HepG2 (cell line): ENCODE data around the gene ELP5. TPM values are rescaled to one million over a fixed set of nuclear protein-coding genes. Genes with fewer than 3 reads are reported as not detected.

Source experiments
- ATAC-seq: fragments of 200-7000 bp; cut with Tn5 transposase; 3 replicates; pipeline ENCODE4 v1.9.1; 2020; ENCODE audit warnings: mild to moderate bottlenecking, moderate library complexity
- BruUV-seq: library from RNA; stranded (reverse); fragments of 400-500 nt; replicated peaks from 2 replicates; lab custom pipeline; 2021; lab: Mats Ljungman, UMichigan
- CTCF ChIA-PET: fragments of 300-600 bp; formaldehyde crosslinking; extraction: SDS; loops from one replicate; lab custom pipeline; 2021; ENCODE audit warnings: low total read pairs, inconsistent platforms, low intra/inter-chr PET ratio; lab: Yijun Ruan, JAX
- POLR2A ChIA-PET: fragments of 350-600 bp; sonication (Branson Sonifier 250); formaldehyde crosslinking; loops from one replicate; lab custom pipeline; 2020; ENCODE audit warnings: antibody characterized with exemption, inconsistent platforms; lab: Yijun Ruan, JAX
- DNase-seq: peaks from one replicate; pipeline ENCODE4 v3.0.0-alpha.2; 2015; ENCODE audit warnings: low spot score
- FAIRE-seq: peaks from 3 replicates; lab custom pipeline; 2011; peaks lifted over from hg19 to GRCh38; lab: Jason Lieb, UNC
- H2AFZ ChIP-seq: one replicate; pipeline ENCODE4 v1.6.1; 2011; ENCODE audit warnings: low read length, inconsistent platforms
- H3K27ac ChIP-seq: fragments of 300-600 bp; 3 replicates; pipeline ENCODE4 v1.8.0; 2011; ENCODE audit warnings: mixed run types, mild to moderate bottlenecking, mixed read lengths, low read length, inconsistent platforms; ENCODE audit not compliant: insufficient read depth; ENCODE audit errors: extremely low read length
- H3K27me3 ChIP-seq, 2 experiments: fragments of 200-600 bp in 1 of 2; 2 replicates in 1 of 2; 3 replicates in 1 of 2; pipeline versions ENCODE4 v1.6.0 to v1.8.0; 2011; ENCODE audit warnings: low read length in 2 of 2, mild to moderate bottlenecking in 2 of 2, moderate library complexity in 2 of 2, inconsistent platforms in 1 of 2; ENCODE audit not compliant: insufficient read depth in 2 of 2, control insufficient read depth in 1 of 2
- H3K36me3 ChIP-seq, 2 experiments: fragments of 200-600 bp in 1 of 2; replicated peaks in 1 of 2; 2 replicates in 1 of 2; 3 replicates in 1 of 2; pipeline versions ENCODE4 v1.5.1 to v1.8.0; 2011; ENCODE audit warnings: low read length in 2 of 2, inconsistent platforms in 1 of 2; ENCODE audit not compliant: insufficient read depth in 2 of 2, control insufficient read depth in 1 of 2
- H3K4me1 ChIP-seq: 2 replicates; pipeline ENCODE4 v1.5.1; 2012; ENCODE audit warnings: low read length, inconsistent platforms; ENCODE audit not compliant: insufficient read depth
- H3K4me2 ChIP-seq: 2 replicates; pipeline ENCODE4 v1.6.0; 2011; ENCODE audit warnings: low read depth, low read length, inconsistent platforms
- H3K4me3 ChIP-seq, 3 experiments: fragments of 200-600 bp in 1 of 3; sonication (generic), shearing (Covaris generic) in 1 of 3; replicated peaks in 1 of 3; 2 replicates each; pipeline ENCODE4 v1.5.1; 2011 to 2016; ENCODE audit warnings: low read length in 3 of 3, inconsistent platforms in 2 of 3, low read depth in 2 of 3, mild to moderate bottlenecking in 2 of 3, control low read depth in 1 of 3, mixed read lengths in 1 of 3; ENCODE audit not compliant: insufficient read depth in 1 of 3
- H3K79me2 ChIP-seq: one replicate; pipeline ENCODE4 v1.6.1; 2011; ENCODE audit warnings: low read length, inconsistent platforms; ENCODE audit not compliant: insufficient read depth
- H3K9ac ChIP-seq: 2 replicates; pipeline ENCODE4 v1.6.0; 2011; ENCODE audit warnings: mild to moderate bottlenecking, low read depth, low read length, inconsistent platforms; ENCODE audit not compliant: insufficient read depth
- H3K9me3 ChIP-seq: 2 replicates; pipeline ENCODE4 v1.5.1; 2012; ENCODE audit warnings: mild to moderate bottlenecking, low read length
- H4K20me1 ChIP-seq: 2 replicates; pipeline ENCODE4 v1.6.0; 2011; ENCODE audit warnings: inconsistent platforms, mild to moderate bottlenecking, low read length, moderate library complexity; ENCODE audit not compliant: insufficient read depth
- ATF7-NPFF ChIP-seq: sonication (generic); formaldehyde crosslinking; IDR thresholded peaks from 2 replicates; pipeline ENCODE4 v1.8.1; 2023; ENCODE audit warnings: mild to moderate bottlenecking, low read depth, missing genetic modification reagents, moderate library complexity
- FOSL1 ChIP-seq: sonication (generic); formaldehyde crosslinking; IDR thresholded peaks from 2 replicates; pipeline ENCODE4 v1.9.0; 2021; ENCODE audit warnings: missing genetic modification reagents, borderline replicate concordance
- GZF1 ChIP-seq: sonication (generic); formaldehyde crosslinking; IDR thresholded peaks from 2 replicates; pipeline ENCODE4 v1.5.1; 2020; ENCODE audit warnings: mild to moderate bottlenecking, missing genetic modification reagents
- MXI1 ChIP-seq: IDR thresholded peaks from 3 replicates; pipeline ENCODE4 v1.6.1; 2012; ENCODE audit warnings: low read depth, low read length, inconsistent platforms, borderline replicate concordance
- RARG ChIP-seq: sonication (generic); formaldehyde crosslinking; IDR thresholded peaks from 2 replicates; pipeline ENCODE4 v1.4.0; 2020; ENCODE audit warnings: low read depth, mild to moderate bottlenecking, missing genetic modification reagents
- ZZZ3 ChIP-seq: sonication (generic); formaldehyde crosslinking; IDR thresholded peaks from 2 replicates; pipeline ENCODE4 v1.4.0; 2020; ENCODE audit warnings: missing genetic modification reagents, mild to moderate bottlenecking, borderline replicate concordance
- WGBS: methylation state at CpG from one replicate; pipeline ENCODE4 v1.1.6; 2017; ENCODE audit warnings: low lambda C conversion rate; 5-methylcytosine and 5-hydroxymethylcytosine counted together
- in situ Hi-C: cut with HindIII; loops from 2 replicates; pipeline ENCODE4 v1.10.0; 2017; ENCODE audit warnings: low pct_unique_long_range_greater_than_20kb; ENCODE audit not compliant: extremely low pct_ligation_motif_present
- intact Hi-C: fragments of 100-400 bp; cut with micrococcal nuclease; formaldehyde crosslinking; loops from one replicate; pipeline ENCODE4 v1.10.0; 2022; ENCODE audit not compliant: unreplicated experiment
- polyA plus RNA-seq, 8 experiments: library from polyadenylated mRNA; depleted of rRNA in 3 of 8; stranded (reverse) in 7 of 8; unstranded in 1 of 8; fragments of >200 nt; fragmentation: Illumina TruSeq in 4 of 8; extraction: Trizol in 4 of 8; gene quantifications; 2 replicates each; pipeline versions ENCODE4 v1.2.1 to v1.2.3, GENCODE V29; 2011 to 2016; ENCODE audit warnings: low read depth in 4 of 8, missing spikeins in 1 of 8, mixed read lengths in 1 of 8; ENCODE audit not compliant: insufficient read depth in 1 of 8
- total RNA-seq, 5 experiments: library from RNA; depleted of rRNA; stranded (reverse); fragments of >200 nt; fragmentation: Illumina TruSeq; extraction: Trizol; gene quantifications; 2 replicates each; pipeline ENCODE4 v1.2.3, GENCODE V29; 2016; ENCODE audit warnings: low read depth in 1 of 5
- TF ChIP-seq, protein P1 (sequence below): sonication (generic); formaldehyde crosslinking; IDR thresholded peaks from 2 replicates; pipeline ENCODE4 v1.5.0; 2020; ENCODE audit warnings: missing genetic modification reagents
- TF ChIP-seq, protein P2 (sequence below): sonication (generic); formaldehyde crosslinking; IDR thresholded peaks from 2 replicates; pipeline ENCODE4 v1.8.0; 2022; ENCODE audit warnings: mild to moderate bottlenecking, missing genetic modification reagents, moderate library complexity

The ELP5 gene
- total and polyA plus RNA-seq, 2 of the 13 experiments (the other 11 are each of a cell fraction or from before 2014, with no cell fraction given): 67.6 to 69.8 TPM

DNA sequence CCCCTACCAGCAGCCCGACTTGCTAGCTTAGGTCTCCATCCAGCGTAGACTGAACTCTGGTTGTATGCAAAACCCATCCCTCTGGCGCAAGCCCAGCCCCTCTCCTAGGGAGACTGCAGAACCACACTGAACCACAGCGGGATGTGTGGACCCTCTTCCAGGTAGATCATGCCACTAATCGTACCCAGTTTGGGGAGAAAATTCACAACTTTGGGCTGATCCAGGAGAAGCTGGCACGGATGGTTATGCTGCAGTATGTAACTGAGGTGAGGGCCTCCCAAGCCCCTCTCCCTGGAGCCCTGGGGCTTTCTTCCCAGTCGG lies 29.1 kb upstream of the ELP5 start (continued):
- TF ChIP-seq, protein P1, sequence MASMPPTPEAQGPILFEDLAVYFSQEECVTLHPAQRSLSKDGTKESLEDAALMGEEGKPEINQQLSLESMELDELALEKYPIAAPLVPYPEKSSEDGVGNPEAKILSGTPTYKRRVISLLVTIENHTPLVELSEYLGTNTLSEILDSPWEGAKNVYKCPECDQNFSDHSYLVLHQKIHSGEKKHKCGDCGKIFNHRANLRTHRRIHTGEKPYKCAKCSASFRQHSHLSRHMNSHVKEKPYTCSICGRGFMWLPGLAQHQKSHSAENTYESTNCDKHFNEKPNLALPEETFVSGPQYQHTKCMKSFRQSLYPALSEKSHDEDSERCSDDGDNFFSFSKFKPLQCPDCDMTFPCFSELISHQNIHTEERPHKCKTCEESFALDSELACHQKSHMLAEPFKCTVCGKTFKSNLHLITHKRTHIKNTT (CRISPR knock-in tag): no peak
- TF ChIP-seq MXI1: peak; percentile 19; the same call in 1 of the 3 replicates

DNA sequence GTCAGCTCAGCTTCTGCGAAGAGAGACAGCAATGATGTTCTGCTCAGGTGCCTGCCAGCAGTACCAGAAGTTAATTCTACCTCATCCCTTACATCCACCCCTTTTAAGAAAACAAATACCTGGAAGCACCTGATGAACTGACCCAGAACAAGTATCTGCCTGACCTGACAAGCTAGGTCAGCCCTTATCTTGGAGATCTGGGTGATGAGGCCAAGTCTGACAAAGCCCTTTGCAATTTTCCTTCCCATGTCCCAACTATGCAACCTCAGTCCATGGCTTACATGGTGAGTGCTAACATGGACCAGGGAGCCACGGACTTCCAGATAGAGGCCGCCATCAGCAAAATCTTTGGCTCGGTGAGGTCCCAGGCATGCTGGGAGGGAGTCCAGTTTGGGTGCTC lies 28.6 kb upstream of the ELP5 start:
- DNase-seq (no peak), ATAC-seq (no peak), FAIRE-seq (no peak)
- POLR2A ChIA-PET: interaction anchor here (6.8 kb wide), 1 partner anchor 12 kb away, joined by 140 read pairs; the partner anchor contains the start of genes DVL2 and PHF23
- Histone ChIP-seq H3K27me3 (peaks cover 0 to 1% of the 10 kb centered on the region in 2 experiments; a peak in 2 of 5 replicates), H2AFZ (no peak overlapping the region), H3K36me3 (peaks cover 20 to 67% of the 10 kb centered on the region in 2 experiments; a peak in 4 of 5 replicates), H3K9me3 (no peaks in the 10 kb centered on the region), H3K4me2 (no peak overlapping the region), H3K4me1 (peaks cover 31% of the 10 kb centered on the region), H3K4me3 (no peak overlapping the region), H3K9ac (no peak overlapping the region), H3K79me2 (peaks cover 14% of the 10 kb centered on the region), H4K20me1 (peaks cover 10% of the 10 kb centered on the region; the same call in 1 of the 2 replicates)
- CTCF ChIA-PET: no interaction called here
- WGBS: 100% methylated on average over 3 of the region's 4 CpGs
- intact Hi-C loops: no loop called here
- no TSS peak for BruUV-seq
- TF ChIP-seq ZZZ3: no peak
- no peak for TF ChIP-seq FOSL1 (CRISPR knock-in tag)
- no peak for TF ChIP-seq ATF7-NPFF (CRISPR knock-in tag)
- no peak for TF ChIP-seq RARG (CRISPR knock-in tag)
- TF ChIP-seq, protein P2, sequence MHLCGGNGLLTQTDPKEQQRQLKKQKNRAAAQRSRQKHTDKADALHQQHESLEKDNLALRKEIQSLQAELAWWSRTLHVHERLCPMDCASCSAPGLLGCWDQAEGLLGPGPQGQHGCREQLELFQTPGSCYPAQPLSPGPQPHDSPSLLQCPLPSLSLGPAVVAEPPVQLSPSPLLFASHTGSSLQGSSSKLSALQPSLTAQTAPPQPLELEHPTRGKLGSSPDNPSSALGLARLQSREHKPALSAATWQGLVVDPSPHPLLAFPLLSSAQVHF: no peak
- TF ChIP-seq GZF1 (CRISPR knock-in tag): no peak
- TF ChIP-seq, all 625 proteins: peak for 0
- H3K27ac ChIP-seq: no peak overlapping the region
- in situ Hi-C loops: no loop called here
